K562 (cell line): ENCODE data around the gene LRRC19. TPM values are rescaled to one million over a fixed set of nuclear protein-coding genes. Genes with fewer than 3 reads are reported as not detected.

Source experiments
- ATAC-seq: fragments of 200-7000 bp; cut with Tn5 transposase; 3 replicates; pipeline ENCODE4 v1.9.1; 2020; ENCODE audit warnings: moderate library complexity
- BruUV-seq: library from RNA; stranded (reverse); fragments of 400-500 nt; replicated peaks from 2 replicates; lab custom pipeline; 2021; lab: Mats Ljungman, UMichigan
- CTCF ChIA-PET: fragments of 300-600 bp; formaldehyde crosslinking; extraction: SDS; loops from one replicate; lab custom pipeline; 2021; ENCODE audit warnings: low intra/inter-chr PET ratio; lab: Yijun Ruan, JAX
- POLR2A ChIA-PET: fragments of 300-600, 350-650 bp; sonication (Branson Sonifier 250); formaldehyde crosslinking; extraction: SDS; loops from one replicate; lab custom pipeline; 2021; ENCODE audit warnings: antibody characterized with exemption, inconsistent platforms; lab: Yijun Ruan, JAX
- DNase-seq, 4 experiments: peaks; one replicate each; pipeline versions ENCODE4 v3.0.0 to v3.0.0-alpha.2; 2011 to 2018; ENCODE audit warnings: low spot score in 3 of 4, mixed read lengths in 3 of 4; ENCODE audit errors: extremely low read depth in 1 of 4
- FAIRE-seq: peaks from 2 replicates; lab custom pipeline; 2011; peaks lifted over from hg19 to GRCh38; lab: Jason Lieb, UNC
- H2AFZ ChIP-seq: 2 replicates; pipeline ENCODE4 v1.6.0; 2011; ENCODE audit warnings: low read depth, low read length, control low read depth, inconsistent platforms
- H3K27ac ChIP-seq: fragments of 200-600 bp; 3 replicates; pipeline ENCODE4 v1.8.0; 2011; ENCODE audit warnings: low read depth, mild to moderate bottlenecking, control low read depth, inconsistent platforms, low read length, moderate library complexity, mixed read lengths; ENCODE audit errors: extremely low read depth
- H3K27me3 ChIP-seq, 2 experiments: fragments of 300-600 bp in 1 of 2; 2 replicates in 1 of 2; 3 replicates in 1 of 2; pipeline versions ENCODE4 v1.6.0 to v1.8.0; 2011; ENCODE audit warnings: inconsistent platforms in 2 of 2, low read length in 2 of 2, mild to moderate bottlenecking in 1 of 2, mixed read lengths in 1 of 2, moderate library complexity in 1 of 2; ENCODE audit not compliant: control insufficient read depth in 2 of 2, insufficient read depth in 2 of 2
- H3K36me3 ChIP-seq: fragments of 300-600 bp; 3 replicates; pipeline ENCODE4 v1.8.0; 2011; ENCODE audit warnings: mild to moderate bottlenecking, low read length, inconsistent platforms; ENCODE audit not compliant: control insufficient read depth, insufficient read depth
- H3K4me1 ChIP-seq, 2 experiments: fragments of 200-600 bp in 1 of 2; replicated peaks in 1 of 2; 2 replicates in 1 of 2; 3 replicates in 1 of 2; pipeline versions ENCODE4 v1.5.1 to v1.8.0; 2011; ENCODE audit warnings: inconsistent platforms in 2 of 2, low read length in 2 of 2, mild to moderate bottlenecking in 1 of 2, mixed read lengths in 1 of 2, moderate library complexity in 1 of 2; ENCODE audit not compliant: control insufficient read depth in 2 of 2, insufficient read depth in 2 of 2
- H3K4me2 ChIP-seq: 2 replicates; pipeline ENCODE4 v1.6.1; 2011; ENCODE audit warnings: low read length, control low read depth, inconsistent platforms, mixed read lengths; ENCODE audit not compliant: insufficient read depth
- H3K4me3 ChIP-seq: fragments of 200-600 bp; sonication (generic), shearing (Covaris generic); 2 replicates; pipeline ENCODE4 v1.5.1; 2016; ENCODE audit warnings: control low read depth, inconsistent platforms
- H3K79me2 ChIP-seq: fragments of 200-600 bp; 3 replicates; pipeline ENCODE4 v1.8.0; 2011; ENCODE audit warnings: low read length, inconsistent platforms; ENCODE audit not compliant: control insufficient read depth, insufficient read depth
- H3K9ac ChIP-seq, 2 experiments: 2 replicates each; pipeline versions ENCODE4 v1.6.0 to v1.6.1; 2011; ENCODE audit warnings: low read depth in 2 of 2, low read length in 2 of 2, control low read depth in 1 of 2, inconsistent platforms in 1 of 2, mild to moderate bottlenecking in 1 of 2, mixed read lengths in 1 of 2; ENCODE audit not compliant: insufficient read depth in 1 of 2
- H3K9me1 ChIP-seq: one replicate; pipeline ENCODE4 v1.6.0; 2011; ENCODE audit warnings: inconsistent platforms, mild to moderate bottlenecking, low read length, moderate library complexity; ENCODE audit not compliant: control insufficient read depth, insufficient read depth
- H3K9me3 ChIP-seq: replicated peaks from 2 replicates; pipeline ENCODE4 v1.5.1; 2011; ENCODE audit warnings: low read depth, low read length, inconsistent platforms; ENCODE audit not compliant: control insufficient read depth, insufficient read depth
- H4K20me1 ChIP-seq: replicated peaks from 2 replicates; pipeline ENCODE4 v1.6.1; 2011; ENCODE audit warnings: low read length, inconsistent platforms, mixed read lengths; ENCODE audit not compliant: control insufficient read depth, insufficient read depth
- BHLHE40 ChIP-seq: IDR thresholded peaks from 2 replicates; pipeline ENCODE4 v1.6.1; 2011; ENCODE audit warnings: low read length, improper control_type of control experiment
- BRCA1 ChIP-seq, 2 experiments: fragments of 450-650 bp in 1 of 2; sonication (generic) in 1 of 2; formaldehyde crosslinking in 1 of 2; IDR thresholded peaks; 2 replicates each; pipeline versions ENCODE4 v1.5.0 to v1.6.1; 2017 to 2020; ENCODE audit warnings: mild to moderate bottlenecking in 1 of 2, missing genetic modification reagents in 1 of 2
- FOXP1 ChIP-seq: sonication (generic); formaldehyde crosslinking; IDR thresholded peaks from 2 replicates; pipeline ENCODE4 v1.8.0; 2022; ENCODE audit warnings: mild to moderate bottlenecking, missing genetic modification reagents
- RAD21 ChIP-seq, 2 experiments: fragments of 250-450 bp in 1 of 2; fragments of 450-650 bp in 1 of 2; sonication (Bioruptor Pico) in 1 of 2; formaldehyde crosslinking in 1 of 2; IDR thresholded peaks in 1 of 2; conservative IDR thresholded peaks in 1 of 2; 2 replicates each; pipeline versions ENCODE4 v1.4.0 to v1.8.0; 2020 to 2022; ENCODE audit warnings: mild to moderate bottlenecking in 2 of 2, moderate library complexity in 1 of 2
- SMC3 ChIP-seq: conservative IDR thresholded peaks from 2 replicates; pipeline ENCODE4 v1.6.1; 2011; ENCODE audit warnings: low read depth, low read length, improper control_type of control experiment; ENCODE audit not compliant: insufficient read depth
- ZBTB5 ChIP-seq: fragments of 450-650 bp; IDR thresholded peaks from 2 replicates; pipeline ENCODE4 v1.6.1; 2017; ENCODE audit warnings: antibody characterized with exemption
- WGBS: fragments of 100-300 bp; shearing (Covaris generic); methylation state at CpG from one replicate; pipeline ENCODE4 v1.1.6; 2016; ENCODE audit warnings: low coverage, mixed read lengths; ENCODE audit not compliant: insufficient coverage; ENCODE audit errors: missing lambda C conversion rate; 5-methylcytosine and 5-hydroxymethylcytosine counted together
- in situ Hi-C: fragments of 300-500 bp; cut with MboI; formaldehyde crosslinking; loops from 4 replicates; pipeline ENCODE4 v1.15.0; 2018; ENCODE audit warnings: inconsistent platforms, mixed read lengths
- intact Hi-C: fragments of 100-400 bp; cut with micrococcal nuclease; formaldehyde crosslinking; loops from 2 replicates; pipeline ENCODE4 v1.14.2; 2022
- polyA plus RNA-seq, 8 experiments: library from polyadenylated mRNA; depleted of rRNA in 4 of 8; stranded (reverse) in 5 of 8; unstranded in 3 of 8; fragments of >200 nt; fragmentation: Nextera tagmentation in 2 of 8; fragmentation: Illumina TruSeq in 1 of 8; extraction: Ambion mirVana in 2 of 8; extraction: Trizol in 1 of 8; gene quantifications; 2 replicates each; pipeline versions ENCODE4 v1.2.1 to v1.2.3, GENCODE V29; 2011 to 2014; ENCODE audit warnings: inconsistent platforms in 1 of 8, missing spikeins in 1 of 8
- total RNA-seq, 7 experiments: library from RNA; depleted of rRNA in 6 of 7; stranded (reverse); fragments of >200 nt in 6 of 7; fragmentation: Illumina TruSeq in 2 of 7; extraction: Trizol in 2 of 7; gene quantifications; 2 replicates each; pipeline versions ENCODE4 v1.2.1 to v1.2.3, GENCODE V29; 2011 to 2021; ENCODE audit warnings: low replicate concordance in 1 of 7
- TF ChIP-seq, protein P1 (sequence below), 3 experiments: IDR thresholded peaks in 2 of 3; conservative IDR thresholded peaks in 1 of 3; 2 replicates each; pipeline ENCODE4 v1.5.1; 2011 to 2012; ENCODE audit warnings: low read length in 3 of 3, mild to moderate bottlenecking in 3 of 3, control low read depth in 2 of 3, improper control_type of control experiment in 1 of 3, inconsistent platforms in 1 of 3, low read depth in 1 of 3, mixed read lengths in 1 of 3, moderate library complexity in 1 of 3; ENCODE audit not compliant: insufficient read depth in 2 of 3

LRRC19 gene
- total and polyA plus RNA-seq, 9 of the 15 experiments (the other 6 are each of a cell fraction or from before 2014, with no cell fraction given): not detected

DNA sequence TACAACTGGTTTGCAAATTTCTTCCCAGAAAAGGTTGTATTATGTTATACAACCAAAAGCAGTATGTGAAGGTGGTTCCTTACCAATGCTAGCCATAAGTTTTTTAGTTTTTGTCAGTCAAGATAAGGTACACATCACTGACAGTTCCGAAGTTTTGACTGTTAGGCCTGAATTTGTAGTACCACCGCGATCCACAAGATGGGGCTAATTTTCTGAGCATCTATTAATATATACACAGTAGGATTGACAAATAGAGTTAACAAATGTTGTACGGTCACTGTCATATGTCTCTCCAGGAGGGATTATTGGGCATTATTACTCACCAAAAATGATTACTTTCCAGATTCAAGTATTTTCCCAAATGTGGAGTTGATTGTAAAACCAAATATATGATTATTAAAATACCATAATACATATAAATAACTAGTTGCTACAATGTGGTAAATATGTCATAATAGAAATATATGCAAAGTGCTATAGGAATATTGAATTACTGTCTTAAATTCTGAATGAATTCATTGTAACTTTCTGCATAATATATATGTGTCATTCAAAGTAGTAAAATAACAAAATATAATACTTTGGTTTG, 28.4 kb upstream of the LRRC19 start:
- ChIA-PET CTCF (no interaction called here), POLR2A (no interaction called here)
- H3K9me1 ChIP-seq: no peaks in the 10 kb centered on the region
- no peaks in the 10 kb centered on the region for H3K9me3 ChIP-seq
- peak; percentile 9 to 33 (median 13) for DNase-seq
- ATAC-seq: 0 out of 3 replicates have a peak, but pooled peaks have one; percentile 47
- FAIRE-seq: no peak
- H3K4me2 ChIP-seq: no peak overlapping the region
- no TSS peak for BruUV-seq
- in situ Hi-C loops (no loop called here), intact Hi-C loops (no loop called here)
- no peak overlapping the region for H3K27ac ChIP-seq
- H3K9ac ChIP-seq: no peak overlapping the region
- no peaks in the 10 kb centered on the region for H4K20me1 ChIP-seq
- no peak for TF ChIP-seq FOXP1 (CRISPR knock-in tag)
- 0 out of 2 replicates have a peak, but pooled peaks have one; percentile 17 for TF ChIP-seq SMC3
- TF ChIP-seq BHLHE40: no peak
- peak; percentile 39 to 59; a peak in 3 of 4 replicates for TF ChIP-seq RAD21 (CRISPR knock-in tag; conservative IDR thresholded peaks at IDR 0.05 in 1 of 2, IDR thresholded peaks at IDR 0.05 in 1 of 2)
- TF ChIP-seq, protein P1, sequence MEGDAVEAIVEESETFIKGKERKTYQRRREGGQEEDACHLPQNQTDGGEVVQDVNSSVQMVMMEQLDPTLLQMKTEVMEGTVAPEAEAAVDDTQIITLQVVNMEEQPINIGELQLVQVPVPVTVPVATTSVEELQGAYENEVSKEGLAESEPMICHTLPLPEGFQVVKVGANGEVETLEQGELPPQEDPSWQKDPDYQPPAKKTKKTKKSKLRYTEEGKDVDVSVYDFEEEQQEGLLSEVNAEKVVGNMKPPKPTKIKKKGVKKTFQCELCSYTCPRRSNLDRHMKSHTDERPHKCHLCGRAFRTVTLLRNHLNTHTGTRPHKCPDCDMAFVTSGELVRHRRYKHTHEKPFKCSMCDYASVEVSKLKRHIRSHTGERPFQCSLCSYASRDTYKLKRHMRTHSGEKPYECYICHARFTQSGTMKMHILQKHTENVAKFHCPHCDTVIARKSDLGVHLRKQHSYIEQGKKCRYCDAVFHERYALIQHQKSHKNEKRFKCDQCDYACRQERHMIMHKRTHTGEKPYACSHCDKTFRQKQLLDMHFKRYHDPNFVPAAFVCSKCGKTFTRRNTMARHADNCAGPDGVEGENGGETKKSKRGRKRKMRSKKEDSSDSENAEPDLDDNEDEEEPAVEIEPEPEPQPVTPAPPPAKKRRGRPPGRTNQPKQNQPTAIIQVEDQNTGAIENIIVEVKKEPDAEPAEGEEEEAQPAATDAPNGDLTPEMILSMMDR (IDR thresholded peaks at IDR 0.05 in 2 of 3, conservative IDR thresholded peaks at IDR 0.05 in 1 of 3; ENCODE audit: insufficient read depth in 2 of 3, low read depth in 1 of 3, low read length in 3 of 3): peak in 2 of 3 experiments; percentile 50 to 55; a peak in 3 of 6 replicates
- TF ChIP-seq BRCA1 (IDR thresholded peaks at IDR 0.05): no peak
- TF ChIP-seq BRCA1 (CRISPR knock-in tag; IDR thresholded peaks at IDR 0.05): no peak
- TF ChIP-seq ZBTB5: no peak
- H3K4me1 ChIP-seq: no peaks in the 10 kb centered on the region
- H3K27me3 ChIP-seq: no peaks in the 10 kb centered on the region
- 4% methylated on average over 4 of the region's 4 CpGs for WGBS
- no peak overlapping the region for H2AFZ ChIP-seq
- H3K36me3 ChIP-seq: no peaks in the 10 kb centered on the region
- H3K79me2 ChIP-seq: no peaks in the 10 kb centered on the region
- H3K4me3 ChIP-seq: no peak overlapping the region
